ENCODE data around the gene CD48. TPM values are rescaled to one million over a fixed set of nuclear protein-coding genes. Genes with fewer than 3 reads are reported as not detected.

Gene CD48
- polyA plus RNA-seq, 3 donors = 356 to 688 (median 363) TPM

DNA sequence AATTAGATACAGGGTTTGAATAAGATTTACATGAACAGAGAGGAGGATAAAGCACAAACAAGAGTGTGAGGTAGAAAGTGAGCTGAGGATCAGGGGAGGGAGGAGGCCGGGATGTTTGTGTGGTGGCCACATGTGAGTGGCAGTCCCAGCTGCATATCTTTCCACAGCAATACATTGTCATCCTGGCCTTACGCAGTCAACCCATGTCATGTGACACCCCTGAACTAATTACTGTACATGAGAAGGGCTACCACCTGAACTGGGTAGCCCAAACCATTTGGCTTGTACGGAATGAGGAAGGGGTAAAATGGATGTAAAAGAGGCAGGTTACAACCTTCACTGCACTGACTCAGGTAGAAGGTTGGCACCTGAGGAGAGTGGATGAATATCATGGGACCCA is 31.6 kb upstream of the CD48 start:
- peak overlapping the region; percentile 6 to 86 (median 81) for H3K27ac Mint-ChIP-seq

DNA sequence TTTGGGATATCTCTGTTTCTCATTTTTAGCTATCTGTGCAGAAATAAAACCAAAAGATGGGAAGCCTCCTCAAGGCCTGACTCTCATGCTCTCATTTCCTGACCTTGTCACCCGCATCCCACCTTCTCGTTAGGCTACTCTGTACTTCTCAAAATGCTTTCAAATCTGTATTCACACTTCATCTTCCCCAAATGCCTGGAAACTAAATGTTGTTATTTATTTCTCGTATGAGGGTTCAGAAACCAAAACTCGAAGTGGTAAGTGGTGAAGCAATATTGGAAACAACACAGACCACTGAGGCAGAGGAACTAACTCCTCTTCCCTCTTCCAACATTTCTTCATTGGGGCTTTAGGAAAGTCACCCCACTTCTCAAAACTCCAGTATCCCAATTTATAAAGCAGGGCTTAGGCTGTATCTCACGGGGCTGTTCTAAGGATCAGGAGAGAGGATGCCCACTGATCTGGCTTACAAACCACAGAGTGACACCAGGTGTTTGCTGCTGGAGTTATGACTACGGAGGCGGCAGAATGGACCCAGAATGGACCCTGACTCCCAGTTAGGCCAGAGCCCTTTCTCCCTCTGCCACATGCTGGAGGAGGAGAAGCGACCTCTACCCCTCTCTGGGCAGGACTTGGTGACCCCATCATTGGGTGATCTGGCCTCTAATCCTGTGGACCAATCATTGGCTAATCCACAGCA is 31.0 kb upstream of the CD48 start:
- Histone ChIP-seq H3K79me2 (ENCODE audit: insufficient read depth, low read length) (no peaks in the 10 kb centered on the region), H3K9me3 (replicated peaks in 1 of 2; ENCODE audit: control insufficient read depth in 1 of 2, insufficient read depth in 1 of 2, low read length in 2 of 2) (no peaks in the 10 kb centered on the region), H3K4me1 (ENCODE audit: control insufficient read depth in 1 of 2, insufficient read depth in 2 of 2, low read length in 2 of 2) (peaks cover 64 to 73% of the 10 kb centered on the region in 2 donors), H3K27me3 (ENCODE audit: control insufficient read depth in 2 of 2, insufficient read depth in 2 of 2, low read length in 2 of 2) (no peaks in the 10 kb centered on the region), H3K9ac (ENCODE audit: insufficient read depth, low read length, poor library complexity, severe bottlenecking) (no peak overlapping the region), H3K4me3 (replicated peaks in 1 of 3; ENCODE audit: low read depth in 2 of 3, low read length in 3 of 3) (peak overlapping the region in 1 of 3 experiments; percentile 50), H3K27ac (ENCODE audit: low read depth in 1 of 2, low read length in 2 of 2) (peak overlapping the region; percentile 67 to 75), H4K20me1 (ENCODE audit: insufficient read depth, low read length) (no peaks in the 10 kb centered on the region), H3K36me3 (replicated peaks in 1 of 2; ENCODE audit: control insufficient read depth in 1 of 2, insufficient read depth in 2 of 2, low read length in 2 of 2) (no peaks in the 10 kb centered on the region), H3K4me2 (replicated peaks; ENCODE audit: extremely low read depth, low read length, poor library complexity, severe bottlenecking) (peak overlapping the region; percentile 58), H2AFZ (ENCODE audit: insufficient read depth, low read depth, low read length, poor library complexity, severe bottlenecking) (no peak overlapping the region)
- peaks cover 64% of the 10 kb centered on the region for H3K4me1 Mint-ChIP-seq
- H3K27ac Mint-ChIP-seq = peak overlapping the region; percentile 54 to 86 (median 81)
- H3K36me3 Mint-ChIP-seq = peaks cover 0 to 3% of the 10 kb centered on the region in 2 donors
- peaks cover 0 to 2% (median 1%) of the 10 kb centered on the region in 3 donors for H3K27me3 Mint-ChIP-seq (ENCODE audit: low read depth in 3 of 3)
- TF ChIP-seq, protein P1, sequence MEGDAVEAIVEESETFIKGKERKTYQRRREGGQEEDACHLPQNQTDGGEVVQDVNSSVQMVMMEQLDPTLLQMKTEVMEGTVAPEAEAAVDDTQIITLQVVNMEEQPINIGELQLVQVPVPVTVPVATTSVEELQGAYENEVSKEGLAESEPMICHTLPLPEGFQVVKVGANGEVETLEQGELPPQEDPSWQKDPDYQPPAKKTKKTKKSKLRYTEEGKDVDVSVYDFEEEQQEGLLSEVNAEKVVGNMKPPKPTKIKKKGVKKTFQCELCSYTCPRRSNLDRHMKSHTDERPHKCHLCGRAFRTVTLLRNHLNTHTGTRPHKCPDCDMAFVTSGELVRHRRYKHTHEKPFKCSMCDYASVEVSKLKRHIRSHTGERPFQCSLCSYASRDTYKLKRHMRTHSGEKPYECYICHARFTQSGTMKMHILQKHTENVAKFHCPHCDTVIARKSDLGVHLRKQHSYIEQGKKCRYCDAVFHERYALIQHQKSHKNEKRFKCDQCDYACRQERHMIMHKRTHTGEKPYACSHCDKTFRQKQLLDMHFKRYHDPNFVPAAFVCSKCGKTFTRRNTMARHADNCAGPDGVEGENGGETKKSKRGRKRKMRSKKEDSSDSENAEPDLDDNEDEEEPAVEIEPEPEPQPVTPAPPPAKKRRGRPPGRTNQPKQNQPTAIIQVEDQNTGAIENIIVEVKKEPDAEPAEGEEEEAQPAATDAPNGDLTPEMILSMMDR (IDR thresholded peaks at IDR 0.05) = no peak
- intact Hi-C loops (cut with micrococcal nuclease) = loop anchor here in 1 of 2 donors (5.0 kb wide), 1 partner anchor 35 kb away; no protein-coding TSS in a partner anchor
- DNase-seq = peak in 2 of 3 donors; percentile 79 to 95
- 80% methylated on average over 1 of the region's 8 CpGs for WGBS (ENCODE audit: insufficient coverage)
- peaks cover 0 to 1% (median 0%) of the 10 kb centered on the region in 7 donors for H3K9me3 Mint-ChIP-seq
- peak overlapping the region; percentile 4 to 77 for H3K4me3 Mint-ChIP-seq

More for the DNA sequence above, 31.6 kb upstream of the CD48 start:
- Histone ChIP-seq H3K9ac (ENCODE audit: insufficient read depth, low read length, poor library complexity, severe bottlenecking) (no peak overlapping the region), H3K27me3 (ENCODE audit: control insufficient read depth in 2 of 2, insufficient read depth in 2 of 2, low read length in 2 of 2) (no peaks in the 10 kb centered on the region), H3K4me2 (replicated peaks; ENCODE audit: extremely low read depth, low read length, poor library complexity, severe bottlenecking) (peak overlapping the region; percentile 58), H2AFZ (ENCODE audit: insufficient read depth, low read depth, low read length, poor library complexity, severe bottlenecking) (no peak overlapping the region), H4K20me1 (ENCODE audit: insufficient read depth, low read length) (no peaks in the 10 kb centered on the region), H3K27ac (ENCODE audit: low read depth in 1 of 2, low read length in 2 of 2) (peak overlapping the region; percentile 41 to 67), H3K36me3 (replicated peaks in 1 of 2; ENCODE audit: control insufficient read depth in 1 of 2, insufficient read depth in 2 of 2, low read length in 2 of 2) (no peaks in the 10 kb centered on the region), H3K4me1 (ENCODE audit: control insufficient read depth in 1 of 2, insufficient read depth in 2 of 2, low read length in 2 of 2) (peaks cover 68 to 76% of the 10 kb centered on the region in 2 donors), H3K9me3 (replicated peaks in 1 of 2; ENCODE audit: control insufficient read depth in 1 of 2, insufficient read depth in 1 of 2, low read length in 2 of 2) (no peaks in the 10 kb centered on the region), H3K4me3 (replicated peaks in 1 of 3; ENCODE audit: low read depth in 2 of 3, low read length in 3 of 3) (no peak overlapping the region), H3K79me2 (ENCODE audit: insufficient read depth, low read length) (no peaks in the 10 kb centered on the region)
- peak in 2 of 3 donors; percentile 32 to 80 for DNase-seq
- peaks cover 0 to 1% (median 0%) of the 10 kb centered on the region in 7 donors for H3K9me3 Mint-ChIP-seq
- intact Hi-C loops (cut with micrococcal nuclease) = loop anchor here in 1 of 2 donors (5.0 kb wide), 1 partner anchor 36 kb away; no protein-coding TSS in a partner anchor
- H3K4me3 Mint-ChIP-seq = no peak overlapping the region
- 71% methylated on average over 1 of the region's 3 CpGs for WGBS (ENCODE audit: insufficient coverage)
- H3K36me3 Mint-ChIP-seq = peaks cover 0 to 3% of the 10 kb centered on the region in 2 donors
- peaks cover 0 to 2% (median 1%) of the 10 kb centered on the region in 3 donors for H3K27me3 Mint-ChIP-seq (ENCODE audit: low read depth in 3 of 3)
- TF ChIP-seq, protein P1 (IDR thresholded peaks at IDR 0.05) = no peak
- peaks cover 68% of the 10 kb centered on the region for H3K4me1 Mint-ChIP-seq

Data from CD14-positive monocyte (primary cell).